KMS-11 (cell line): Measurements from ENCODE around the gene C16orf86.

ENCODE experiments used
- H2AFZ ChIP-seq: fragments of 200-600 bp; sonication (generic); 2 replicates; pipeline ENCODE4 v1.6.1; 2016; ENCODE audit warnings: antibody characterized with exemption, mixed run types, low read depth
- H3K27ac ChIP-seq: fragments of 200-600 bp; sonication (generic); 2 replicates; pipeline ENCODE4 v1.6.1; 2016; ENCODE audit warnings: mild to moderate bottlenecking, mixed run types
- H3K27me3 ChIP-seq: fragments of 200-600 bp; sonication (generic); 2 replicates; pipeline ENCODE4 v1.6.1; 2017; ENCODE audit warnings: mild to moderate bottlenecking, low read depth, mixed run types, moderate library complexity; ENCODE audit not compliant: insufficient read depth
- H3K36me3 ChIP-seq: fragments of 200-600 bp; sonication (generic); 2 replicates; pipeline ENCODE4 v1.6.1; 2017; ENCODE audit warnings: mild to moderate bottlenecking, mixed run types; ENCODE audit not compliant: insufficient read depth
- H3K4me1 ChIP-seq: fragments of 200-600 bp; sonication (generic); 2 replicates; pipeline ENCODE4 v1.6.1; 2016; ENCODE audit warnings: mild to moderate bottlenecking, low read depth, mixed run types; ENCODE audit not compliant: poor library complexity, severe bottlenecking
- H3K4me2 ChIP-seq: fragments of 200-600 bp; sonication (generic); 2 replicates; pipeline ENCODE4 v1.7.0; 2016; ENCODE audit warnings: mild to moderate bottlenecking, mixed run types
- H3K4me3 ChIP-seq: fragments of 200-600 bp; sonication (generic); IDR thresholded peaks from 2 replicates; pipeline ENCODE4 v1.6.1; 2017; ENCODE audit warnings: low read depth, low read length, mixed read lengths; ENCODE audit not compliant: insufficient read depth
- H3K79me2 ChIP-seq: fragments of 200-600 bp; sonication (generic); 2 replicates; pipeline ENCODE4 v1.6.1; 2016; ENCODE audit warnings: low read depth, mixed run types; ENCODE audit not compliant: insufficient read depth
- H3K9ac ChIP-seq: fragments of 200-600 bp; sonication (generic); 2 replicates; pipeline ENCODE4 v1.6.1; 2016; ENCODE audit warnings: mild to moderate bottlenecking, mixed run types
- H4K20me1 ChIP-seq: fragments of 200-600 bp; sonication (generic); 2 replicates; pipeline ENCODE4 v1.6.1; 2016; ENCODE audit warnings: mild to moderate bottlenecking, mixed run types; ENCODE audit not compliant: insufficient read depth
- CTCF ChIP-seq: fragments of 200-600 bp; sonication (generic); conservative IDR thresholded peaks from 2 replicates; pipeline ENCODE4 v1.6.1; 2017; ENCODE audit warnings: low read depth, mild to moderate bottlenecking, antibody characterized with exemption, low read length, moderate library complexity, mixed read lengths

C16orf86 gene

DNA sequence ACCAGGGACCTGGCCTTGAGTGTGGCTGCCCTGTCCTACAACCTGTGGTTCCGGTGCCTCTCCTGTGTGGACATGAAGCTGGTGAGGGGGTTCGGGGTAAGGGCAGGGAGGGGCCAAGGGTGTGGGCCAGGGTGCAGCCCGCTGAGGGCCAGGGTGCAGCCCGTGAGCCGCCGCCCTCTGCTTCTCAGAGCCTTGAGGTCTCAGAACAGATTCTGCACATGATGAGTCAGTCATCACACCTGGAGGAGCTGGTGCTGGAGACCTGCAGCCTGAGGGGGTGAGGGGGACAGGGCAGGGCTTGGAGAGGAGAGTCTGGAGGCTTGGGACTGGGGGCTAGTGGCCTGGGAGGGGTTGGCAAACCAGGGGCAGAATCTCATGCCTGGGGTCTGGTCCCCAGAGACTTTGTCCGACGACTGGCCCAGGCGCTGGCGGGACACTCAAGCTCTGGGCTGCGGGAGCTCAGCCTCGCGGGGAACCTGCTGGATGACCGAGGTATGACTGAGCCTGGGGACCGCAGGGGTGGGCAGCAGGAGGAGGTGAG is 19.4 kb upstream of the C16orf86 start:
- H3K9ac ChIP-seq: no peak overlapping the region
- no peaks in the 10 kb centered on the region; the same call in 1 of the 2 replicates for H3K36me3 ChIP-seq
- H3K4me2 ChIP-seq: no peak overlapping the region
- no peak for TF ChIP-seq CTCF
- peaks cover 10% of the 10 kb centered on the region; the same call in 1 of the 2 replicates for H3K79me2 ChIP-seq
- H3K27ac ChIP-seq: no peak overlapping the region
- H3K27me3 ChIP-seq: no peaks in the 10 kb centered on the region
- H3K4me1 ChIP-seq: peaks cover 12% of the 10 kb centered on the region
- H3K4me3 ChIP-seq: no peak overlapping the region
- no peak overlapping the region for H2AFZ ChIP-seq
- H4K20me1 ChIP-seq: no peaks in the 10 kb centered on the region

- Histone ChIP-seq H4K20me1 (no peaks in the 10 kb centered on the region), H3K4me2 (no peak overlapping the region), H3K27ac (no peak overlapping the region), H3K4me1 (peaks cover 12% of the 10 kb centered on the region), H3K36me3 (no peaks in the 10 kb centered on the region; the same call in 1 of the 2 replicates), H3K9ac (no peak overlapping the region), H3K79me2 (peaks cover 10% of the 10 kb centered on the region; the same call in 1 of the 2 replicates), H3K4me3 (no peak overlapping the region), H2AFZ (no peak overlapping the region), H3K27me3 (no peaks in the 10 kb centered on the region)
- no peak for TF ChIP-seq CTCF
Observed at GRCh38 chr16:67647681-67648080, 18.9 kb upstream of the C16orf86 start.

GRCh38 chr16:67648088-67648763 is 18.4 kb upstream of the C16orf86 start:
- Histone ChIP-seq H3K4me3 (no peak overlapping the region), H3K27ac (no peak overlapping the region), H3K9ac (no peak overlapping the region), H3K4me1 (peaks cover 12% of the 10 kb centered on the region), H3K79me2 (peaks cover 10% of the 10 kb centered on the region; the same call in 1 of the 2 replicates), H4K20me1 (no peaks in the 10 kb centered on the region), H2AFZ (no peak overlapping the region), H3K36me3 (no peaks in the 10 kb centered on the region; the same call in 1 of the 2 replicates), H3K4me2 (no peak overlapping the region), H3K27me3 (no peaks in the 10 kb centered on the region)
- TF ChIP-seq CTCF: no peak

- no peak overlapping the region for H2AFZ ChIP-seq
- H3K27me3 ChIP-seq: no peaks in the 10 kb centered on the region
- no peaks in the 10 kb centered on the region; the same call in 1 of the 2 replicates for H3K36me3 ChIP-seq
- peaks cover 10% of the 10 kb centered on the region; the same call in 1 of the 2 replicates for H3K79me2 ChIP-seq
- no peaks in the 10 kb centered on the region for H4K20me1 ChIP-seq
- peaks cover 12% of the 10 kb centered on the region for H3K4me1 ChIP-seq
- H3K9ac ChIP-seq: no peak overlapping the region
- H3K27ac ChIP-seq: no peak overlapping the region
- no peak for TF ChIP-seq CTCF
- H3K4me3 ChIP-seq: no peak overlapping the region
- H3K4me2 ChIP-seq: no peak overlapping the region
Observed at GRCh38 chr16:67648764-67649407, 17.7 kb upstream of the C16orf86 start.
